Neural progenitor cell (in vitro differentiated cells): ENCODE results near the gene TRIOBP. TPM values are rescaled to one million over a fixed set of nuclear protein-coding genes. Genes with fewer than 3 reads are reported as not detected.

Experiments
- DNase-seq: peaks from one replicate; pipeline ENCODE4 v3.0.0-alpha.2; 2016; ENCODE audit warnings: low spot score
- H2AFZ ChIP-seq: fragments of 200-600 bp; sonication (generic); replicated peaks from 2 replicates; pipeline ENCODE4 v1.6.1; 2016; ENCODE audit warnings: antibody characterized with exemption
- H3F3A ChIP-seq: fragments of 200-600 bp; sonication (generic); 2 replicates; pipeline ENCODE4 v1.6.1; 2016; ENCODE audit warnings: antibody characterized with exemption, low read depth
- H3K27ac ChIP-seq: fragments of 200-600 bp; sonication (generic); 2 replicates; pipeline ENCODE4 v1.5.1; 2016; ENCODE audit warnings: mild to moderate bottlenecking
- H3K27me3 ChIP-seq: fragments of 200-600 bp; sonication (generic); 2 replicates; pipeline ENCODE4 v1.6.1; 2016; ENCODE audit warnings: mild to moderate bottlenecking, moderate library complexity
- H3K36me3 ChIP-seq: fragments of 200-600 bp; sonication (generic); 2 replicates; pipeline ENCODE4 v1.5.1; 2016
- H3K4me1 ChIP-seq: fragments of 200-600 bp; sonication (generic); 2 replicates; pipeline ENCODE4 v1.6.1; 2016; ENCODE audit warnings: mixed run types
- H3K4me2 ChIP-seq: fragments of 200-600 bp; sonication (generic); 2 replicates; pipeline ENCODE4 v1.6.1; 2016
- H3K4me3 ChIP-seq: fragments of 200-600 bp; sonication (generic); 2 replicates; pipeline ENCODE4 v1.5.1; 2016
- H3K79me2 ChIP-seq: fragments of 200-600 bp; sonication (generic); 2 replicates; pipeline ENCODE4 v1.6.1; 2016; ENCODE audit warnings: low read depth
- H3K9ac ChIP-seq: fragments of 200-600 bp; sonication (generic); 2 replicates; pipeline ENCODE4 v1.6.1; 2016
- H3K9me3 ChIP-seq: fragments of 200-600 bp; sonication (generic); 2 replicates; pipeline ENCODE4 v1.5.1; 2016; ENCODE audit warnings: low read depth
- H4K20me1 ChIP-seq: fragments of 200-600 bp; sonication (generic); 2 replicates; pipeline ENCODE4 v1.6.1; 2016; ENCODE audit warnings: low read depth
- H3K27ac Mint-ChIP-seq: 3 replicates; pipeline ENCODE4 v1.8.0; 2021; ENCODE audit warnings: mixed read lengths
- H3K27me3 Mint-ChIP-seq: 2 replicates; pipeline ENCODE4 v1.8.0; 2022; ENCODE audit warnings: low read depth, mild to moderate bottlenecking, inconsistent platforms, moderate library complexity, mixed read lengths; ENCODE audit not compliant: insufficient read depth
- H3K36me3 Mint-ChIP-seq: 3 replicates; pipeline ENCODE4 v1.8.0; 2021; ENCODE audit warnings: mixed read lengths
- H3K4me1 Mint-ChIP-seq: 3 replicates; pipeline ENCODE4 v1.8.0; 2021; ENCODE audit warnings: mixed read lengths
- H3K4me3 Mint-ChIP-seq: 3 replicates; pipeline ENCODE4 v1.8.0; 2021; ENCODE audit warnings: mild to moderate bottlenecking, moderate library complexity, mixed read lengths
- H3K9me3 Mint-ChIP-seq: 3 replicates; pipeline ENCODE4 v1.8.0; 2020; ENCODE audit warnings: mixed read lengths
- EZH2 ChIP-seq: fragments of 200-600 bp; sonication (generic); IDR thresholded peaks from 2 replicates; pipeline ENCODE4 v1.6.1; 2017; ENCODE audit warnings: antibody characterized with exemption, mild to moderate bottlenecking, moderate library complexity
- EZH2phosphoT487 ChIP-seq: fragments of 200-600 bp; sonication (generic); IDR thresholded peaks from 2 replicates; pipeline ENCODE4 v1.6.1; 2017; ENCODE audit warnings: antibody characterized with exemption
- total RNA-seq: library from RNA; depleted of rRNA; stranded (reverse); fragments of >200 nt; gene quantifications from 2 replicates; pipeline ENCODE4 v1.2.3, GENCODE V29; 2015; ENCODE audit warnings: low replicate concordance
- TF ChIP-seq, protein P1 (sequence below): fragments of 200-600 bp; sonication (generic); IDR thresholded peaks from 2 replicates; pipeline ENCODE4 v1.5.1; 2017; ENCODE audit warnings: antibody characterized with exemption, mild to moderate bottlenecking

The TRIOBP gene
- total RNA-seq, 1 donor from 2014 or later = 25.2 TPM

- no peak overlapping the region for H3K4me2 ChIP-seq
These were observed 32.4 kb upstream of the TRIOBP start for GRCh38 chr22:37664249-37665101.

GRCh38 chr22:37665487-37665886 is 31.4 kb upstream of the TRIOBP start:
- Histone ChIP-seq H3K36me3 (no peaks in the 10 kb centered on the region), H3K4me1 (peaks cover 10% of the 10 kb centered on the region), H3K79me2 (peaks cover 58% of the 10 kb centered on the region), H3F3A (peaks cover 27% of the 10 kb centered on the region), H4K20me1 (peaks cover 65% of the 10 kb centered on the region), H3K9me3 (no peaks in the 10 kb centered on the region), H2AFZ (no peak overlapping the region), H3K27ac (no peak overlapping the region), H3K27me3 (no peaks in the 10 kb centered on the region), H3K4me2 (no peak overlapping the region), H3K4me3 (no peak overlapping the region), H3K9ac (no peak overlapping the region)
- no peak overlapping the region for H3K27ac Mint-ChIP-seq
- H3K4me1 Mint-ChIP-seq = peaks cover 24% of the 10 kb centered on the region
- H3K9me3 Mint-ChIP-seq = no peaks in the 10 kb centered on the region
- no peaks in the 10 kb centered on the region for H3K27me3 Mint-ChIP-seq
- no peak for DNase-seq
- TF ChIP-seq EZH2 (no peak), EZH2phosphoT487 (no peak)
- TF ChIP-seq, protein P1, sequence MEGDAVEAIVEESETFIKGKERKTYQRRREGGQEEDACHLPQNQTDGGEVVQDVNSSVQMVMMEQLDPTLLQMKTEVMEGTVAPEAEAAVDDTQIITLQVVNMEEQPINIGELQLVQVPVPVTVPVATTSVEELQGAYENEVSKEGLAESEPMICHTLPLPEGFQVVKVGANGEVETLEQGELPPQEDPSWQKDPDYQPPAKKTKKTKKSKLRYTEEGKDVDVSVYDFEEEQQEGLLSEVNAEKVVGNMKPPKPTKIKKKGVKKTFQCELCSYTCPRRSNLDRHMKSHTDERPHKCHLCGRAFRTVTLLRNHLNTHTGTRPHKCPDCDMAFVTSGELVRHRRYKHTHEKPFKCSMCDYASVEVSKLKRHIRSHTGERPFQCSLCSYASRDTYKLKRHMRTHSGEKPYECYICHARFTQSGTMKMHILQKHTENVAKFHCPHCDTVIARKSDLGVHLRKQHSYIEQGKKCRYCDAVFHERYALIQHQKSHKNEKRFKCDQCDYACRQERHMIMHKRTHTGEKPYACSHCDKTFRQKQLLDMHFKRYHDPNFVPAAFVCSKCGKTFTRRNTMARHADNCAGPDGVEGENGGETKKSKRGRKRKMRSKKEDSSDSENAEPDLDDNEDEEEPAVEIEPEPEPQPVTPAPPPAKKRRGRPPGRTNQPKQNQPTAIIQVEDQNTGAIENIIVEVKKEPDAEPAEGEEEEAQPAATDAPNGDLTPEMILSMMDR = no peak
- no peak overlapping the region for H3K4me3 Mint-ChIP-seq
- peaks cover 13% of the 10 kb centered on the region for H3K36me3 Mint-ChIP-seq

More at GRCh38 chr22:37664249-37665101, 32.4 kb upstream of the TRIOBP start:
- no peak for DNase-seq
- TF ChIP-seq EZH2 (no peak), EZH2phosphoT487 (no peak)
- TF ChIP-seq, protein P1 = no peak
- Mint-ChIP-seq H3K36me3 (peaks cover 13% of the 10 kb centered on the region), H3K4me1 (peaks cover 34% of the 10 kb centered on the region), H3K27me3 (no peaks in the 10 kb centered on the region), H3K9me3 (no peaks in the 10 kb centered on the region), H3K4me3 (no peak overlapping the region), H3K27ac (no peak overlapping the region)
- H3K79me2 ChIP-seq = peaks cover 68% of the 10 kb centered on the region
- no peak overlapping the region for H3K27ac ChIP-seq
- H4K20me1 ChIP-seq = peaks cover 75% of the 10 kb centered on the region
- H3F3A ChIP-seq = peaks cover 27% of the 10 kb centered on the region
- H3K9me3 ChIP-seq = no peaks in the 10 kb centered on the region
- H3K4me3 ChIP-seq = no peak overlapping the region
- no peaks in the 10 kb centered on the region for H3K27me3 ChIP-seq
- H3K9ac ChIP-seq = no peak overlapping the region
- H3K4me1 ChIP-seq = peaks cover 20% of the 10 kb centered on the region
- no peaks in the 10 kb centered on the region for H3K36me3 ChIP-seq
- no peak overlapping the region for H2AFZ ChIP-seq

DNA sequence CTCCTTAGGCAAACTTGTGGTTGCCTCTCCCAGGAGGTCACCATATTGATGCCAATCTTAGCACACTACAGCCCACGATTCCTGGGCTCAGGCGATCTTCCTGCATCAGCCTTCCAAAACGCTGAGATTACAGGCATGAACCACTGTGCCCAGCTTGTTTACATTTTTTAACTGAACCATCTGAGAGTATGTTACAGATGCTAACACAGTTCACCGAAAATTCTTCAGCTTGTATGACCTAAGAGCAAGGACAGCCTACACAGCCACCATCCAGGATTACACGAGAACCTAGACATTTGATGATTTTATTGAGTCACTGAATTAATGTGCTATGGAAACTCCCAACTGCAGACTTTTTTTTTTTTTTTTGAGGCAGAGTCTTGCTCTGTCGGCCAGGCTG is 27.3 kb upstream of the TRIOBP start:
- H3K4me1 Mint-ChIP-seq = peaks cover 10% of the 10 kb centered on the region
- no peaks in the 10 kb centered on the region for H3K36me3 ChIP-seq
- TF ChIP-seq, protein P1 = no peak
- TF ChIP-seq EZH2phosphoT487 = no peak
- no peak for TF ChIP-seq EZH2
- H3K27me3 Mint-ChIP-seq = no peaks in the 10 kb centered on the region
- H3K4me2 ChIP-seq = no peak overlapping the region
- peaks cover 5% of the 10 kb centered on the region for H3K4me1 ChIP-seq
- peak overlapping the region; percentile 43 for H3K4me3 Mint-ChIP-seq
- H3K9ac ChIP-seq = no peak overlapping the region
- H3K9me3 Mint-ChIP-seq = no peaks in the 10 kb centered on the region
- H3K27ac ChIP-seq = no peak overlapping the region
- peaks cover 27% of the 10 kb centered on the region for H4K20me1 ChIP-seq
- no peak overlapping the region for H3K27ac Mint-ChIP-seq
- H3K36me3 Mint-ChIP-seq = peaks cover 12% of the 10 kb centered on the region
- H2AFZ ChIP-seq = no peak overlapping the region
- no peak for DNase-seq
- H3K9me3 ChIP-seq = no peaks in the 10 kb centered on the region
- peaks cover 27% of the 10 kb centered on the region for H3F3A ChIP-seq
- H3K4me3 ChIP-seq = no peak overlapping the region
- H3K79me2 ChIP-seq = peaks cover 17% of the 10 kb centered on the region
- H3K27me3 ChIP-seq = no peaks in the 10 kb centered on the region
